Measurements from ENCODE around the gene ZNF438.
"Not testable (repeated sequence)": the region's sequence is repeated elsewhere in the genome, so short reads cannot be mapped to it uniquely, and the experiment has no call there.

ZNF438 gene

GRCh38 chr10:30990351-30990750, 41.3 kb downstream of the ZNF438 start:
- H3K4me3 ChIP-seq (ENCODE audit: low read depth, low read length), result no peak overlapping the region

GRCh38 chr10:30988831-30989435, 42.7 kb downstream of the ZNF438 start:
- no peak overlapping the region for H3K4me3 ChIP-seq (ENCODE audit: low read depth, low read length)

GRCh38 chr10:30987463-30987862, 44.2 kb downstream of the ZNF438 start:
- H3K4me3 ChIP-seq (ENCODE audit: low read depth, low read length), result no peak overlapping the region

- H3K4me3 ChIP-seq (ENCODE audit: low read depth, low read length), result no peak overlapping the region
Observed at GRCh38 chr10:30986053-30986555, 45.6 kb downstream of the ZNF438 start.

- no peak overlapping the region for H3K4me3 ChIP-seq (ENCODE audit: low read depth, low read length)
Observed at GRCh38 chr10:30985512-30985911, 46.2 kb downstream of the ZNF438 start.

- no peak overlapping the region for H3K4me3 ChIP-seq (ENCODE audit: low read depth, low read length)
Observed at GRCh38 chr10:30984563-30985328, 46.9 kb downstream of the ZNF438 start.

- not testable (repeated sequence) for H3K4me3 ChIP-seq (ENCODE audit: low read depth, low read length)
Observed at GRCh38 chr10:30983209-30983608, 48.5 kb downstream of the ZNF438 start.

GRCh38 chr10:30980951-30981616, 50.6 kb downstream of the ZNF438 start:
- H3K4me3 ChIP-seq (ENCODE audit: low read depth, low read length), result no peak overlapping the region

GRCh38 chr10:30979956-30980355, 51.7 kb downstream of the ZNF438 start:
- no peak overlapping the region for H3K4me3 ChIP-seq (ENCODE audit: low read depth, low read length)

- H3K4me3 ChIP-seq (ENCODE audit: low read depth, low read length), result no peak overlapping the region
Observed at GRCh38 chr10:30978843-30979242, 52.8 kb downstream of the ZNF438 start.

- no peak overlapping the region for H3K4me3 ChIP-seq (ENCODE audit: low read depth, low read length)
Observed at GRCh38 chr10:30977385-30977784, 54.3 kb downstream of the ZNF438 start.

GRCh38 chr10:30974773-30975415, 56.8 kb downstream of the ZNF438 start:
- H3K4me3 ChIP-seq (ENCODE audit: low read depth, low read length), result no peak overlapping the region

GRCh38 chr10:30974355-30974754, 57.3 kb downstream of the ZNF438 start:
- no peak overlapping the region for H3K4me3 ChIP-seq (ENCODE audit: low read depth, low read length)

- no peak overlapping the region for H3K4me3 ChIP-seq (ENCODE audit: low read depth, low read length)
Observed at GRCh38 chr10:30973737-30974136, 57.9 kb downstream of the ZNF438 start.

GRCh38 chr10:30970760-30971460, 60.8 kb downstream of the ZNF438 start:
- no peak overlapping the region for H3K4me3 ChIP-seq (ENCODE audit: low read depth, low read length)

- no peak overlapping the region for H3K4me3 ChIP-seq (ENCODE audit: low read depth, low read length)
Observed at GRCh38 chr10:30968711-30969110, 63.0 kb downstream of the ZNF438 start.

- no peak overlapping the region for H3K4me3 ChIP-seq (ENCODE audit: low read depth, low read length)
Observed at GRCh38 chr10:30967650-30968410, 63.8 kb downstream of the ZNF438 start.

- H3K4me3 ChIP-seq (ENCODE audit: low read depth, low read length), result no peak overlapping the region
Observed at GRCh38 chr10:30963992-30964930, 67.4 kb downstream of the ZNF438 start.

- no peak overlapping the region for H3K4me3 ChIP-seq (ENCODE audit: low read depth, low read length)
Observed at GRCh38 chr10:30962522-30962921, 69.1 kb downstream of the ZNF438 start.
